Thyroid gland (tissue), 4 donors: ENCODE results near the gene SIRT2.

Experiments
- POLR2A ChIP-seq, 2 donors: fragments of 450-650 bp; IDR thresholded peaks; one replicate each; pipeline ENCODE4 v1.6.1; 2017; ENCODE audit warnings: antibody characterized with exemption in 2 of 2, mild to moderate bottlenecking in 2 of 2, moderate library complexity in 1 of 2
- TF ChIP-seq, protein P1 (sequence below), 6 experiments: fragments of 200-600 bp in 3 of 6; fragments of 450-650 bp in 3 of 6; sonication (generic) in 3 of 6; IDR thresholded peaks; one replicate each; pipeline ENCODE4 v1.5.1; 2016 to 2019; ENCODE audit warnings: antibody characterized with exemption in 6 of 6, mild to moderate bottlenecking in 2 of 6, inconsistent platforms in 1 of 6, moderate library complexity in 1 of 6

DNA sequence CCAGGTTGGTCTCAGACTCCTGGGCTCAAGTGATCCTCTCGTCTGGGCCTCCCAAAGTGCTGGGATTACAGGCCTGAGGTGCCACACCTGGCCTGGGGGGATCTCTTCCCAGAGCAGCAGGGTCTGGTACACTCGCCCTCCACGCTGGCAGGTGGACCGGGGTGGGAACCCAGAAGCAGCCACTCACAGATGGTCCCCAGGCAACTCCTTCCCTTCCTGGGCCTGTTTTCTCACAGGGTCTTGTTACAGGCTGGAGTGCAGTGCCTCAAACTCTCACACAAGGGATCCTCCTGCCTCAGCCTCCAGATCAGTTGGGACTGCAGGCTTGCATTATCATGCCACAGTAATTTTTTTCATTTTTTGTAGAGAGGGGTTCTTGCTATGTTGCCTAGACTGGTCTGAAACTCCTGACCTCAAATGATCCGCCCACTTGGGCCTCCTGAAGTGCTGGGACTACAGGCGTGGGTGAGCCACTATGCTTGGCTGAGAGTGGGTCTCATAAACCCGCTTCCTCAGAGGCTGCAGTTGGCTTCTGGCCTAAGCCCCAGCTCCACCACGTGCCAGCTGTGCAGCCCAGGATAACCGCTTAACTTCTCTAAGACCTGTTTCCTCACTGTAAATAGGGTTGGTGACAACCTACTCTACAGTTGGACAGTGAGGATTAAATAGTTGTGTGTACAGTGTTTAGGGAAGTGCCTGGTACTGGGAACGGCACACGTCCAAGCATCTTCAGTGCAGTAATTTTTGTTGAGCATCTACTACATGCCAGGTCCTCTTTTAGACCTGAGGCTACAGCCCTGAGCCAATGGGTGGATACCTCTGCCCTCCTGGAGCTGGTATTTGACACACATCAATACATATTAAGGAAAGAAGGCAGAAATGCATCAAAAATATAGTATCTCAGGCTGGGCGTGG lies 13.4 kb upstream of the SIRT2 start:
- TF ChIP-seq, protein P1, sequence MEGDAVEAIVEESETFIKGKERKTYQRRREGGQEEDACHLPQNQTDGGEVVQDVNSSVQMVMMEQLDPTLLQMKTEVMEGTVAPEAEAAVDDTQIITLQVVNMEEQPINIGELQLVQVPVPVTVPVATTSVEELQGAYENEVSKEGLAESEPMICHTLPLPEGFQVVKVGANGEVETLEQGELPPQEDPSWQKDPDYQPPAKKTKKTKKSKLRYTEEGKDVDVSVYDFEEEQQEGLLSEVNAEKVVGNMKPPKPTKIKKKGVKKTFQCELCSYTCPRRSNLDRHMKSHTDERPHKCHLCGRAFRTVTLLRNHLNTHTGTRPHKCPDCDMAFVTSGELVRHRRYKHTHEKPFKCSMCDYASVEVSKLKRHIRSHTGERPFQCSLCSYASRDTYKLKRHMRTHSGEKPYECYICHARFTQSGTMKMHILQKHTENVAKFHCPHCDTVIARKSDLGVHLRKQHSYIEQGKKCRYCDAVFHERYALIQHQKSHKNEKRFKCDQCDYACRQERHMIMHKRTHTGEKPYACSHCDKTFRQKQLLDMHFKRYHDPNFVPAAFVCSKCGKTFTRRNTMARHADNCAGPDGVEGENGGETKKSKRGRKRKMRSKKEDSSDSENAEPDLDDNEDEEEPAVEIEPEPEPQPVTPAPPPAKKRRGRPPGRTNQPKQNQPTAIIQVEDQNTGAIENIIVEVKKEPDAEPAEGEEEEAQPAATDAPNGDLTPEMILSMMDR (IDR thresholded peaks at IDR 0.05) = no peak
- no peak for TF ChIP-seq POLR2A (IDR thresholded peaks at IDR 0.05)
